Thyroid gland (tissue), 4 donors: ENCODE results near the gene WNT4.

ENCODE experiments used
- CTCF ChIP-seq, 6 experiments: fragments of 200-600 bp in 3 of 6; fragments of 450-650 bp in 3 of 6; sonication (generic) in 3 of 6; IDR thresholded peaks; one replicate each; pipeline ENCODE4 v1.5.1; 2016 to 2019; ENCODE audit warnings: antibody characterized with exemption in 6 of 6, mild to moderate bottlenecking in 2 of 6, inconsistent platforms in 1 of 6, moderate library complexity in 1 of 6
- POLR2A ChIP-seq, 2 donors: fragments of 450-650 bp; IDR thresholded peaks; one replicate each; pipeline ENCODE4 v1.6.1; 2017; ENCODE audit warnings: antibody characterized with exemption in 2 of 2, mild to moderate bottlenecking in 2 of 2, moderate library complexity in 1 of 2

- TF ChIP-seq CTCF (IDR thresholded peaks at IDR 0.05) (no peak), POLR2A (IDR thresholded peaks at IDR 0.05) (no peak)
These were observed 45.5 kb upstream of the WNT4 start for GRCh38 chr1:22188436-22188835.
